GM21723 (cell line): ENCODE results near the gene SERTAD1.

Source experiments
- ATAC-seq: cut with Tn5 transposase; IDR thresholded peaks from one replicate; pipeline ENCODE4 v1.9.1; 2021; ENCODE audit warnings: mild to moderate bottlenecking, moderate library complexity; ENCODE audit not compliant: unreplicated experiment

Gene SERTAD1

GRCh38 chr19:40380199-40381037 is 45.4 kb downstream of the SERTAD1 start:
- no peak for ATAC-seq

- ATAC-seq: no peak
Observed at GRCh38 chr19:40379446-40380198, 46.2 kb downstream of the SERTAD1 start.

- ATAC-seq: no peak
Observed at GRCh38 chr19:40378509-40378908, 47.3 kb downstream of the SERTAD1 start.

GRCh38 chr19:40377876-40378385 is 47.9 kb downstream of the SERTAD1 start:
- ATAC-seq: no peak

- ATAC-seq: no peak
Observed at GRCh38 chr19:40376286-40376862, 49.4 kb downstream of the SERTAD1 start.

GRCh38 chr19:40374084-40374483 is 51.7 kb downstream of the SERTAD1 start:
- no peak for ATAC-seq

- no peak for ATAC-seq
Observed at GRCh38 chr19:40371802-40372122, 54.0 kb downstream of the SERTAD1 start.
